ENCODE measurements around the gene PORCN.

Gene PORCN

GRCh38 chrX:48560681-48561080 lies 51.9 kb downstream of the PORCN start:
- DNase-seq (ENCODE audit: insufficient read length, low spot score) (no peak), FAIRE-seq (no peak)
- no peak for TF ChIP-seq POLR2A (IDR thresholded peaks at IDR 0.05; ENCODE audit: low read depth, low read length)

DNA sequence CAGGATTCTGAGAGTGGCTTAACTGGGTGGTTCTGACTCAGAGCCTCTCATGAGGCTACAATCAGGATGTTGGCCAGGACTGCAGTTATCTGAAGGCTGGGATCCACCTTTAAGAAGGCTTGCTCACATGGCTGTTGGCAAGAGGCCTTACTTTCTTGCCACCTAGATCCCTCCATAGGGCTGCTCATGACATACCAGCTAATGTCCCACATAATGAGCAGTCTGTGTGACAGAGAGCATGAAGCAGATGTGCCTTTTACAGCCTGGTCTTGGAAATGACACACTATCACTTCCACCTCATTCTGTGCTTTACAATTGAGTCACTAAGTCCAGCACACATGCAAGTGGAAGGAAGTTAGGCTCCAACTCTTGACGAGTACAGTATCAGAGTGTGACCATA lies 61.2 kb downstream of the PORCN start:
- no peak for TF ChIP-seq POLR2A (IDR thresholded peaks at IDR 0.05; ENCODE audit: low read depth, low read length)
- no peak for DNase-seq (ENCODE audit: insufficient read length, low spot score)
- no peak for FAIRE-seq

Data from H54 (cell line).